ENCODE measurements around the gene CCNY. TPM values are rescaled to one million over a fixed set of nuclear protein-coding genes. Genes with fewer than 3 reads are reported as not detected.

CCNY gene
- total and polyA plus RNA-seq, 4 donors = 25.5 to 95.9 (median 54.4) TPM

DNA sequence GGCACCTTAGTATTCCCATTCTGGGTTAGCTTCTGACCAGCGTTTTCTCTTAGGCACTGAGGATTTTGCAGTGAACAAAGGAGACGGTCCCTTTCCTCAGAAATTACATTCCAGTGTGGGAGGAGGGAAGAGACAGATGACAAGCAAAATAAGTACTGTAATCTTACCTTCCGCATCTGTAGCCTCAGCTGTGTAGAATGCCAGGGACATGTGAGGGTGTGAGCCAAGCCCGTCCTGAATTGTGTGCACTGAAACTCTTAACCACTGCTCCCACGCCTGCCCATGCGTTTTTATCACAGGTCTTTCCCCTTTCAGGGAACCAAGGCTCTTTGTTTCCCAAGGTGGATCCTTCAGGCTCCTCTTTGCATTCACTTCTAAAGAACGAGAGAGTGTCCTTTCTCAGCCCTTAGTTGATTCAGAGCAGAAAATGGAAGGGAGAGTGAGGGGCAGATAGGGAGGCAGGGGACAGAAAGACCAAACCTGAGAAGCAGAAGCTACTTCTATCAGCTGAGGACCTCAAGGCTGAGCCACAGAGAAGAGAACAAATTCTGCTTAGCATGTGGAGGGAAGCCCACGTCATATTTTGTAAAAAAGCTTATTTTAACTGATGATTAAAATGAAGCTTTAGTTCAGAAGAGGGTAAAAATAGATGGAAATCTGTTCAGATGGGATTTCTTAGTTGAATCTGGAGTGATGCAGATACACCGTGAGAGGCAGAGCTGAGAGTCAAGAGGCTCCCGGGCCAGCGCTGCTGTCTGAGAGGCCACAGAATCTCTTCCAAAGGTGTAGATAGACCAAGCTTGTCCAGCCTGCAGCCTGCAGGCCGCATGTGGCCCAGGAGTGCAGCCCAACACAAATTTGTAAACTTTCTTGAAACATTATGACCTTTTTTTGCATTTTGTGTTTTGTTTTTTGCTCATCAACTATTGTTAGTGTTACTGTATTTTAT is 122.5 kb downstream of the CCNY start:
- H3K4me1 ChIP-seq (ENCODE audit: control insufficient read depth in 1 of 2, insufficient read depth in 2 of 2, low read length in 2 of 2) = peaks cover 0 to 3% of the 10 kb centered on the region in 2 donors
- no peak overlapping the region for H3K4me3 ChIP-seq (ENCODE audit: low read length in 2 of 2)
- no peaks in the 10 kb centered on the region for H3K9me3 ChIP-seq (ENCODE audit: control insufficient read depth, low read length)
- intact Hi-C loops (cut with DNase I) = no loop called here
- H3K36me3 ChIP-seq (ENCODE audit: control insufficient read depth in 1 of 2, insufficient read depth in 2 of 2, low read length in 1 of 2) = no peaks in the 10 kb centered on the region
- 88 to 91% methylated on average over 12 of the region's 12 CpGs for WGBS, 2 donors
- no peak overlapping the region for H3K27ac ChIP-seq (ENCODE audit: low read depth in 1 of 2, low read length in 2 of 2)
- ATAC-seq (ENCODE audit: low FRiP score) (no peak), DNase-seq (no peak)
- H3K27me3 ChIP-seq (ENCODE audit: control insufficient read depth in 1 of 2, insufficient read depth in 2 of 2, low read length in 1 of 2) = no peaks in the 10 kb centered on the region

DNA sequence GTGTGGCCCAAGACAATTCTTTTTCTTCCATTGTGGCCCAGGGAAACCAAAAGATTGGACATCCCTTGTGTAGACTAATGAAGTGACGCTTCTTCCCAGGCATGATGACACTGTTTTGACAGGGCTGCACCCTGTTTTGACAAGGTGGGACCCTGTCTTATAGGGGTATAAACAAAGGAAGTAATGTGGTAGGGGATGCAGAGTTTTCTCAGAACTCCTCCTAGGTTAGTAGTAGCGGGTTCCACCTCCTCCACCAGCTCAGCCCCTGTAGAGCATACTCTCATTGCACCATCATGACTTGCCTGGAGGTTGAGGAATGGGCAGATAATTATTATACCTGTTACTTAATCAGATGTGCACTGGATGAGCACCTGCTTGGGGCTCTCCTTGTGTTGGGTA is 123.1 kb downstream of the CCNY start:
- no peak for DNase-seq
- WGBS, 2 donors = 97 to 98% methylated on average over 2 of the region's 2 CpGs
- Histone ChIP-seq H3K9me3 (ENCODE audit: control insufficient read depth, low read length) (no peaks in the 10 kb centered on the region), H3K27me3 (ENCODE audit: control insufficient read depth in 1 of 2, insufficient read depth in 2 of 2, low read length in 1 of 2) (no peaks in the 10 kb centered on the region), H3K4me3 (ENCODE audit: low read length in 2 of 2) (no peak overlapping the region), H3K4me1 (ENCODE audit: control insufficient read depth in 1 of 2, insufficient read depth in 2 of 2, low read length in 2 of 2) (no peaks in the 10 kb centered on the region), H3K36me3 (ENCODE audit: control insufficient read depth in 1 of 2, insufficient read depth in 2 of 2, low read length in 1 of 2) (no peaks in the 10 kb centered on the region), H3K27ac (ENCODE audit: low read depth in 1 of 2, low read length in 2 of 2) (no peak overlapping the region)
- no peak for ATAC-seq (ENCODE audit: low FRiP score)
- intact Hi-C loops (cut with DNase I) = no loop called here

GRCh38 chr10:35460852-35461460 is 124.6 kb downstream of the CCNY start:
- ATAC-seq (ENCODE audit: low FRiP score) (no peak), DNase-seq (no peak)
- no peak overlapping the region for H3K27ac ChIP-seq (ENCODE audit: low read depth in 1 of 2, low read length in 2 of 2)
- H3K4me1 ChIP-seq (ENCODE audit: control insufficient read depth in 1 of 2, insufficient read depth in 2 of 2, low read length in 2 of 2) = no peaks in the 10 kb centered on the region
- H3K27me3 ChIP-seq (ENCODE audit: control insufficient read depth in 1 of 2, insufficient read depth in 2 of 2, low read length in 1 of 2) = no peaks in the 10 kb centered on the region
- no peaks in the 10 kb centered on the region for H3K9me3 ChIP-seq (ENCODE audit: control insufficient read depth, low read length)
- no peaks in the 10 kb centered on the region for H3K36me3 ChIP-seq (ENCODE audit: control insufficient read depth in 1 of 2, insufficient read depth in 2 of 2, low read length in 1 of 2)
- WGBS, 2 donors = 48 to 90% methylated on average over 2 of the region's 2 CpGs
- intact Hi-C loops (cut with DNase I) = no loop called here
- H3K4me3 ChIP-seq (ENCODE audit: low read length in 2 of 2) = no peak overlapping the region

- ATAC-seq (ENCODE audit: low FRiP score) = no peak
- DNase-seq = no peak
- no peaks in the 10 kb centered on the region for H3K36me3 ChIP-seq (ENCODE audit: control insufficient read depth in 1 of 2, insufficient read depth in 2 of 2, low read length in 1 of 2)
- H3K4me1 ChIP-seq (ENCODE audit: control insufficient read depth in 1 of 2, insufficient read depth in 2 of 2, low read length in 2 of 2) = no peaks in the 10 kb centered on the region
- H3K4me3 ChIP-seq (ENCODE audit: low read length in 2 of 2) = no peak overlapping the region
- H3K27ac ChIP-seq (ENCODE audit: low read depth in 1 of 2, low read length in 2 of 2) = no peak overlapping the region
- H3K27me3 ChIP-seq (ENCODE audit: control insufficient read depth in 1 of 2, insufficient read depth in 2 of 2, low read length in 1 of 2) = no peaks in the 10 kb centered on the region
- H3K9me3 ChIP-seq (ENCODE audit: control insufficient read depth, low read length) = no peaks in the 10 kb centered on the region
- 76 to 82% methylated on average over 5 of the region's 5 CpGs for WGBS, 2 donors
- intact Hi-C loops (cut with DNase I) = no loop called here
Measured at GRCh38 chr10:35462491-35462934, 126.2 kb downstream of the CCNY start.

GRCh38 chr10:35463105-35463867 is 127.0 kb downstream of the CCNY start:
- Histone ChIP-seq H3K36me3 (ENCODE audit: control insufficient read depth in 1 of 2, insufficient read depth in 2 of 2, low read length in 1 of 2) (no peaks in the 10 kb centered on the region), H3K4me3 (ENCODE audit: low read length in 2 of 2) (no peak overlapping the region), H3K27ac (ENCODE audit: low read depth in 1 of 2, low read length in 2 of 2) (no peak overlapping the region), H3K9me3 (ENCODE audit: control insufficient read depth, low read length) (no peaks in the 10 kb centered on the region), H3K27me3 (ENCODE audit: control insufficient read depth in 1 of 2, insufficient read depth in 2 of 2, low read length in 1 of 2) (no peaks in the 10 kb centered on the region), H3K4me1 (ENCODE audit: control insufficient read depth in 1 of 2, insufficient read depth in 2 of 2, low read length in 2 of 2) (no peaks in the 10 kb centered on the region)
- DNase-seq (no peak), ATAC-seq (ENCODE audit: low FRiP score) (no peak)
- WGBS, 2 donors = 31 to 56% methylated on average over 3 of the region's 3 CpGs
- intact Hi-C loops (cut with DNase I) = no loop called here

GRCh38 chr10:35463878-35464277 is 127.6 kb downstream of the CCNY start:
- H3K9me3 ChIP-seq (ENCODE audit: control insufficient read depth, low read length) = no peaks in the 10 kb centered on the region
- H3K4me3 ChIP-seq (ENCODE audit: low read length in 2 of 2) = no peak overlapping the region
- ATAC-seq (ENCODE audit: low FRiP score) (no peak), DNase-seq (no peak)
- 87 to 94% methylated on average over 3 of the region's 3 CpGs for whole genome bisulfite sequencing, 2 donors
- no peak overlapping the region for H3K27ac ChIP-seq (ENCODE audit: low read depth in 1 of 2, low read length in 2 of 2)
- no peaks in the 10 kb centered on the region for H3K27me3 ChIP-seq (ENCODE audit: control insufficient read depth in 1 of 2, insufficient read depth in 2 of 2, low read length in 1 of 2)
- H3K4me1 ChIP-seq (ENCODE audit: control insufficient read depth in 1 of 2, insufficient read depth in 2 of 2, low read length in 2 of 2) = no peaks in the 10 kb centered on the region
- H3K36me3 ChIP-seq (ENCODE audit: control insufficient read depth in 1 of 2, insufficient read depth in 2 of 2, low read length in 1 of 2) = no peaks in the 10 kb centered on the region
- intact Hi-C loops (cut with DNase I) = no loop called here

- no peaks in the 10 kb centered on the region for H3K36me3 ChIP-seq (ENCODE audit: control insufficient read depth in 1 of 2, insufficient read depth in 2 of 2, low read length in 1 of 2)
- no peaks in the 10 kb centered on the region for H3K27me3 ChIP-seq (ENCODE audit: control insufficient read depth in 1 of 2, insufficient read depth in 2 of 2, low read length in 1 of 2)
- no peaks in the 10 kb centered on the region for H3K4me1 ChIP-seq (ENCODE audit: control insufficient read depth in 1 of 2, insufficient read depth in 2 of 2, low read length in 2 of 2)
- no peaks in the 10 kb centered on the region for H3K9me3 ChIP-seq (ENCODE audit: control insufficient read depth, low read length)
- H3K4me3 ChIP-seq (ENCODE audit: low read length in 2 of 2) = no peak overlapping the region
- DNase-seq (no peak), ATAC-seq (ENCODE audit: low FRiP score) (no peak)
- WGBS, 2 donors = 85% methylated on average over 11 of the region's 11 CpGs
- no peak overlapping the region for H3K27ac ChIP-seq (ENCODE audit: low read depth in 1 of 2, low read length in 2 of 2)
- intact Hi-C loops (cut with DNase I) = no loop called here
Measured at GRCh38 chr10:35464825-35465456, 128.6 kb downstream of the CCNY start.

DNA sequence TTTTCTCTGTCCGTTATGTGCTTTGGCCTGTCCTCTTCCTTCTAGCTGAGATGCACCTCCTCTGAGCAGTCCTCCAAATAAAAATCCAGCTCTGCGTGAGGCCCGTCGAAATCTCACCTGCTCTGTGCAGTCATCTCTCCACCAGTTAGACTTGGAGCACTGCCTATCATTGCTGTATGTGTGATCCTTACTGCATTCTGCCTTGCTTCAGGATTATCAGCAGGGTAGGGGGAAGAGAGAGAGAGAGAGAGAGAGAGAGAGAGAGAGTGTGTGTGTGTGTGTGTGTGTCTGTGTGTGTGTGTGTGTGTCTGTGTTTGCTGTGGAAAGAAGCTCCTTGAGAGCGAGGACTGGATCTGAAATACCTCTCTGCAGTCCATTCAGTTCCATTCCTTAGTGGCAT is 129.4 kb downstream of the CCNY start:
- intact Hi-C loops (cut with DNase I) = no loop called here
- Histone ChIP-seq H3K9me3 (ENCODE audit: control insufficient read depth, low read length) (no peaks in the 10 kb centered on the region), H3K4me1 (ENCODE audit: control insufficient read depth in 1 of 2, insufficient read depth in 2 of 2, low read length in 2 of 2) (no peaks in the 10 kb centered on the region), H3K27ac (ENCODE audit: low read depth in 1 of 2, low read length in 2 of 2) (no peak overlapping the region), H3K4me3 (ENCODE audit: low read length in 2 of 2) (no peak overlapping the region), H3K36me3 (ENCODE audit: control insufficient read depth in 1 of 2, insufficient read depth in 2 of 2, low read length in 1 of 2) (no peaks in the 10 kb centered on the region), H3K27me3 (ENCODE audit: control insufficient read depth in 1 of 2, insufficient read depth in 2 of 2, low read length in 1 of 2) (no peaks in the 10 kb centered on the region)
- DNase-seq = no peak
- 91 to 92% methylated on average over 5 of the region's 5 CpGs for WGBS, 2 donors
- no peak for ATAC-seq (ENCODE audit: low FRiP score)
